PC-9 (cell line): Measurements from ENCODE around the gene ANXA6. TPM values are rescaled to one million over a fixed set of nuclear protein-coding genes. Genes with fewer than 3 reads are reported as not detected.

Experiments used
- BruUV-seq: library from RNA; stranded (reverse); fragments of 400-500 nt; replicated peaks from 2 replicates; lab custom pipeline; 2021; lab: Mats Ljungman, UMichigan
- CTCF ChIA-PET: fragments of 300-600 bp; sonication (Branson Sonifier 250); formaldehyde crosslinking; loops from one replicate; lab custom pipeline; 2022; ENCODE audit warnings: antibody characterized with exemption; lab: Charles Lee
- POLR2A ChIA-PET: fragments of 300-600 bp; sonication (Branson Sonifier 250); formaldehyde crosslinking; loops from one replicate; lab custom pipeline; 2022; ENCODE audit warnings: antibody characterized with exemption; ENCODE audit not compliant: unreplicated experiment; lab: Charles Lee
- DNase-seq, 2 experiments: peaks; one replicate each; pipeline versions ENCODE4 v3.0.0 to v3.0.0-alpha.2; 2015 to 2022; ENCODE audit warnings: mixed read lengths in 1 of 2
- H2AFZ ChIP-seq: fragments of 200-600 bp; sonication (generic); 2 replicates; pipeline ENCODE4 v1.8.1; 2017; ENCODE audit warnings: antibody characterized with exemption
- H3F3A ChIP-seq: fragments of 200-600 bp; sonication (generic); 2 replicates; pipeline ENCODE4 v1.8.1; 2017; ENCODE audit warnings: antibody characterized with exemption, mild to moderate bottlenecking, low read depth; ENCODE audit not compliant: insufficient read depth
- H3K27ac ChIP-seq: fragments of 200-600 bp; sonication (generic); 2 replicates; pipeline ENCODE4 v1.6.1; 2016; ENCODE audit warnings: mixed run types
- H3K27me3 ChIP-seq: fragments of 200-600 bp; sonication (generic); 2 replicates; pipeline ENCODE4 v1.6.1; 2016; ENCODE audit warnings: low read depth, mixed run types; ENCODE audit not compliant: insufficient read depth
- H3K36me3 ChIP-seq: fragments of 200-600 bp; sonication (generic); 2 replicates; pipeline ENCODE4 v1.6.1; 2016; ENCODE audit warnings: low read depth, mixed run types
- H3K4me1 ChIP-seq: fragments of 200-600 bp; sonication (generic); replicated peaks from 2 replicates; pipeline ENCODE4 v1.6.1; 2016; ENCODE audit warnings: mixed run types; ENCODE audit not compliant: insufficient read depth
- H3K4me2 ChIP-seq: fragments of 200-600 bp; sonication (generic); 2 replicates; pipeline ENCODE4 v1.6.1; 2017; ENCODE audit warnings: mixed run types
- H3K4me3 ChIP-seq: fragments of 200-600 bp; sonication (generic); 2 replicates; pipeline ENCODE4 v1.6.1; 2016; ENCODE audit warnings: mixed run types
- H3K79me2 ChIP-seq: fragments of 200-600 bp; sonication (generic); 2 replicates; pipeline ENCODE4 v1.6.1; 2017; ENCODE audit warnings: low read depth, mixed run types
- H3K9me2 ChIP-seq: fragments of 200-600 bp; sonication (generic); 2 replicates; pipeline ENCODE4 v1.8.1; 2017; ENCODE audit warnings: mild to moderate bottlenecking; ENCODE audit not compliant: insufficient read depth
- H3K9me3 ChIP-seq: fragments of 200-600 bp; sonication (generic); 2 replicates; pipeline ENCODE4 v1.8.1; 2016; ENCODE audit warnings: low read depth; ENCODE audit not compliant: insufficient read depth
- H4K20me1 ChIP-seq: fragments of 200-600 bp; sonication (generic); 2 replicates; pipeline ENCODE4 v1.8.1; 2017; ENCODE audit not compliant: insufficient read depth
- EZH2 ChIP-seq: fragments of 200-600 bp; sonication (generic); IDR thresholded peaks from 2 replicates; pipeline ENCODE4 v1.8.0; 2017; ENCODE audit warnings: antibody characterized with exemption, low read depth
- intact Hi-C: fragments of 100-400 bp; cut with micrococcal nuclease; formaldehyde crosslinking; loops from one replicate; pipeline ENCODE4 v1.10.0; 2022; ENCODE audit not compliant: unreplicated experiment
- total RNA-seq: library from RNA; stranded (reverse); gene quantifications from 2 replicates; pipeline ENCODE4 v1.2.3, GENCODE V29; 2021
- TF ChIP-seq, protein P1 (sequence below): fragments of 200-600 bp; sonication (generic); conservative IDR thresholded peaks from 2 replicates; pipeline ENCODE4 v1.6.1; 2017; ENCODE audit warnings: mixed run types, antibody characterized with exemption, mild to moderate bottlenecking, moderate library complexity

ANXA6 gene
- total RNA-seq, 1 experiment from 2014 or later = 22.4 TPM

- DNase-seq = peak; percentile 51 to 64
- Histone ChIP-seq H3K4me1 (peaks cover 7% of the 10 kb centered on the region), H4K20me1 (no peaks in the 10 kb centered on the region), H3K27me3 (no peaks in the 10 kb centered on the region), H3K9me2 (no peaks in the 10 kb centered on the region), H2AFZ (no peak overlapping the region), H3K36me3 (no peaks in the 10 kb centered on the region), H3K4me2 (no peak overlapping the region; the same call in 1 of the 2 replicates), H3F3A (no peaks in the 10 kb centered on the region), H3K27ac (no peak overlapping the region), H3K9me3 (no peaks in the 10 kb centered on the region), H3K4me3 (no peak overlapping the region), H3K79me2 (no peaks in the 10 kb centered on the region)
- CTCF ChIA-PET = no interaction called here
- TF ChIP-seq, protein P1, sequence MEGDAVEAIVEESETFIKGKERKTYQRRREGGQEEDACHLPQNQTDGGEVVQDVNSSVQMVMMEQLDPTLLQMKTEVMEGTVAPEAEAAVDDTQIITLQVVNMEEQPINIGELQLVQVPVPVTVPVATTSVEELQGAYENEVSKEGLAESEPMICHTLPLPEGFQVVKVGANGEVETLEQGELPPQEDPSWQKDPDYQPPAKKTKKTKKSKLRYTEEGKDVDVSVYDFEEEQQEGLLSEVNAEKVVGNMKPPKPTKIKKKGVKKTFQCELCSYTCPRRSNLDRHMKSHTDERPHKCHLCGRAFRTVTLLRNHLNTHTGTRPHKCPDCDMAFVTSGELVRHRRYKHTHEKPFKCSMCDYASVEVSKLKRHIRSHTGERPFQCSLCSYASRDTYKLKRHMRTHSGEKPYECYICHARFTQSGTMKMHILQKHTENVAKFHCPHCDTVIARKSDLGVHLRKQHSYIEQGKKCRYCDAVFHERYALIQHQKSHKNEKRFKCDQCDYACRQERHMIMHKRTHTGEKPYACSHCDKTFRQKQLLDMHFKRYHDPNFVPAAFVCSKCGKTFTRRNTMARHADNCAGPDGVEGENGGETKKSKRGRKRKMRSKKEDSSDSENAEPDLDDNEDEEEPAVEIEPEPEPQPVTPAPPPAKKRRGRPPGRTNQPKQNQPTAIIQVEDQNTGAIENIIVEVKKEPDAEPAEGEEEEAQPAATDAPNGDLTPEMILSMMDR = no peak
- TF ChIP-seq EZH2 = no peak
- intact Hi-C loops = loop anchor here (1.0 kb wide), 1 partner anchor 115 kb away; no protein-coding TSS in a partner anchor
- BruUV-seq = no TSS peak
- POLR2A ChIA-PET = no interaction called here
These were observed 33.5 kb downstream of the ANXA6 start for GRCh38 chr5:151123897-151124751.

GRCh38 chr5:151122828-151123227 is 34.8 kb downstream of the ANXA6 start:
- no peaks in the 10 kb centered on the region for H3K9me2 ChIP-seq
- peaks cover 7% of the 10 kb centered on the region for H3K4me1 ChIP-seq
- no peak overlapping the region for H3K4me3 ChIP-seq
- H3K27me3 ChIP-seq = no peaks in the 10 kb centered on the region
- no peak for DNase-seq
- no peaks in the 10 kb centered on the region for H4K20me1 ChIP-seq
- H3K36me3 ChIP-seq = no peaks in the 10 kb centered on the region
- POLR2A ChIA-PET = no interaction called here
- intact Hi-C loops = loop anchor here (1.0 kb wide), 1 partner anchor 116 kb away; no protein-coding TSS in a partner anchor
- no peak overlapping the region for H3K4me2 ChIP-seq
- no peak overlapping the region for H2AFZ ChIP-seq
- H3F3A ChIP-seq = no peaks in the 10 kb centered on the region
- no peaks in the 10 kb centered on the region for H3K79me2 ChIP-seq
- CTCF ChIA-PET = no interaction called here
- H3K27ac ChIP-seq = no peak overlapping the region
- no peaks in the 10 kb centered on the region for H3K9me3 ChIP-seq
- TF ChIP-seq, protein P1 = no peak
- no peak for TF ChIP-seq EZH2
- no TSS peak for BruUV-seq

DNA sequence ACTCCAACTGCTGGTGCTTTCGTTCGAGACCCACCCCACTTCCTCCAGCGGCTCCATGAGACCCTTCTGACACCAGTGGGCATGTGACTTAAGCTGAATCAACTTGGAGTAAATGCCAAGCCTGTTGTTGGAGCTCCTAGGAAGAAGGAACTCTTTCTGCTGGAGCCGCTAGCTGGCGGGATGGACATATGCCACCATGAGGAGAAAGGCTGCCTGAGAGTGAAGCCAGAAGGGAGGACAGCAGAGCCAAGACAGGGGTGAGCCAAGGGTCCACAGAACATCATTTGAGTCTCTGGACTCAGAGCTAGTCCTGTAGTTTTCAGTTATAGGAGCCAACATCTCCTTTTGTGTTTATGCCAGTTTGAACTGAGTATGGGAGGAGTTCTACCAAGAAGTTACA is 35.9 kb downstream of the ANXA6 start:
- Histone ChIP-seq H3F3A (no peaks in the 10 kb centered on the region), H3K4me1 (peaks cover 7% of the 10 kb centered on the region), H3K27me3 (no peaks in the 10 kb centered on the region), H3K4me3 (no peak overlapping the region), H3K4me2 (no peak overlapping the region), H3K36me3 (no peaks in the 10 kb centered on the region), H3K27ac (no peak overlapping the region), H3K9me3 (no peaks in the 10 kb centered on the region), H2AFZ (no peak overlapping the region), H3K79me2 (no peaks in the 10 kb centered on the region), H4K20me1 (no peaks in the 10 kb centered on the region), H3K9me2 (no peaks in the 10 kb centered on the region)
- BruUV-seq = no TSS peak
- ChIA-PET POLR2A (no interaction called here), CTCF (no interaction called here)
- no peak for TF ChIP-seq EZH2
- TF ChIP-seq, protein P1 = no peak
- DNase-seq = no peak
- intact Hi-C loops = no loop called here
